ENCODE measurements around the gene WDR3. TPM values are rescaled to one million over a fixed set of nuclear protein-coding genes. Genes with fewer than 3 reads are reported as not detected.

Gene WDR3
- total RNA-seq, 4 donors from 2014 or later = 7.0 to 13.2 (median 11.1) TPM

DNA sequence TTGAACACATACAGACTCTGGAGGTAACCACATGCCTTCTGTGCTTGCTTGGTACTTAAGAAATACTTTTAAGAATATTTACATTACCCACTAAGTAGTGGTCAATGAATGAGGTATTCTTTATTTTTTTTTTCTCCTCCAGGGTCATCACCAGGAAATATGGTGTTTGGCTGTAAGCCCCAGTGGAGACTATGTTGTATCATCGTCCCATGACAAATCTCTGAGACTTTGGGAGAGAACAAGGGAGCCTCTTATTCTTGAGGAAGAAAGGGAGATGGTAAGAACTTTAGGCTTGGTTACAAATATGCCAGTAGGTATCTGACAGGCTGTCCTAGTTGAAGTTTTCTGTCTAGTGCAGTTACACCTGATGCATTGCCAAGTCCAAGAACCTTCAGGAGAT lies 22.8 kb downstream of the WDR3 start:
- TF ChIP-seq, protein P1, sequence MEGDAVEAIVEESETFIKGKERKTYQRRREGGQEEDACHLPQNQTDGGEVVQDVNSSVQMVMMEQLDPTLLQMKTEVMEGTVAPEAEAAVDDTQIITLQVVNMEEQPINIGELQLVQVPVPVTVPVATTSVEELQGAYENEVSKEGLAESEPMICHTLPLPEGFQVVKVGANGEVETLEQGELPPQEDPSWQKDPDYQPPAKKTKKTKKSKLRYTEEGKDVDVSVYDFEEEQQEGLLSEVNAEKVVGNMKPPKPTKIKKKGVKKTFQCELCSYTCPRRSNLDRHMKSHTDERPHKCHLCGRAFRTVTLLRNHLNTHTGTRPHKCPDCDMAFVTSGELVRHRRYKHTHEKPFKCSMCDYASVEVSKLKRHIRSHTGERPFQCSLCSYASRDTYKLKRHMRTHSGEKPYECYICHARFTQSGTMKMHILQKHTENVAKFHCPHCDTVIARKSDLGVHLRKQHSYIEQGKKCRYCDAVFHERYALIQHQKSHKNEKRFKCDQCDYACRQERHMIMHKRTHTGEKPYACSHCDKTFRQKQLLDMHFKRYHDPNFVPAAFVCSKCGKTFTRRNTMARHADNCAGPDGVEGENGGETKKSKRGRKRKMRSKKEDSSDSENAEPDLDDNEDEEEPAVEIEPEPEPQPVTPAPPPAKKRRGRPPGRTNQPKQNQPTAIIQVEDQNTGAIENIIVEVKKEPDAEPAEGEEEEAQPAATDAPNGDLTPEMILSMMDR (IDR thresholded peaks at IDR 0.05; ENCODE audit: low read depth) = no peak

DNA sequence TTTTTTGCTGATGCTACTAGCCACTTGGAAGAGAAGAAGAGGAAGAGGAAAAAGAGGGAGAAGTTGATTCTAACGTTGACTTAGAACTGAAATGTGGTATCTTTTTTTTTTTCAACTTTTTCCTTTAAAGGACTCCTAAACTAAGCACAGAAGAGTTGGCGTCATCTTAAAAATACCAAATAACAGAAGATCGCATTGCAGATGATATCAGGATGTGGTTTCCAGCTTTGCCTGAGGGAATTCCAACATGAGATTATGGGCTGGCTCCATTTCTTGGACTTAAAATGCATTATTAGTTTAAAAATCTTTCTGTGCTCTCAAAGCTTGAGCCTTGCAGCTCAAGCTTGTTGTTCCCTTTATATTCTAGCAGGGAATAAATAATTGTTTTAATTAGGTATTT lies 29.8 kb downstream of the WDR3 start:
- TF ChIP-seq, protein P1 (IDR thresholded peaks at IDR 0.05; ENCODE audit: low read depth) = no peak

DNA sequence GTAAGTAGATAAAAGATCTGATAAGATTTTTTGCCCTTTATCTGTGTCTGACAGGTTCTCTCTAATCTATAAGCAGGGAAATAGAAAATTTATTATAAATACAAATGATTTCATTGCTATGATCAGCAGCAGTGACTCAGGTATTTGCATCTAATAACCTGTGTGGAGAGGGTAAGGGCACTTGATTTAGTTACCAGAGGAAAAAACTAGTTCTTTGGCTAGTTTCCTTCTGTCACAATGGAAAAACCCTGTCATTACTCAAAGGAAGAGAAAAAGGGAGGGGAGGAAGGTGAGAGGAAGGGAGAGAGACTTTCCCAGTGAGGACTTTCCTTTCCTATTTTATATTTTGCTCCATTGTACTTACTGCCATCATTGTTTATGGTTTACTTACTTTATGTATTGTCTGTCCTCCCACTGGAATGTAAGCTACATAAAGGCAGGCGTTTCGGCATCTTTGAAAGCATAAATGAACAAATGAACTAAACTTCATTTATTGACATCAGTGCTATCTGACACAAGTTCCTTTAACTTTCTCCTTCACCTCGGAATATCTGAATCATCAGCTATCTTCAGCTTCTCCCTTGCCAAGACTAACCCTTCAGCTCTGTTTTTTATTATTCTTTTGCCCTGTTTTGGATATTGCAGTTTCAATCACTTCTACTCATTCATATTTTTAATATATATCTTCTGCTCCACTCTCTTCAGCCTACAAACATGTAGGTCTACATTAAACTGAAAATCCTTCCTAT lies 34.9 kb downstream of the WDR3 start:
- TF ChIP-seq, protein P1 (IDR thresholded peaks at IDR 0.05; ENCODE audit: low read depth) = no peak

DNA sequence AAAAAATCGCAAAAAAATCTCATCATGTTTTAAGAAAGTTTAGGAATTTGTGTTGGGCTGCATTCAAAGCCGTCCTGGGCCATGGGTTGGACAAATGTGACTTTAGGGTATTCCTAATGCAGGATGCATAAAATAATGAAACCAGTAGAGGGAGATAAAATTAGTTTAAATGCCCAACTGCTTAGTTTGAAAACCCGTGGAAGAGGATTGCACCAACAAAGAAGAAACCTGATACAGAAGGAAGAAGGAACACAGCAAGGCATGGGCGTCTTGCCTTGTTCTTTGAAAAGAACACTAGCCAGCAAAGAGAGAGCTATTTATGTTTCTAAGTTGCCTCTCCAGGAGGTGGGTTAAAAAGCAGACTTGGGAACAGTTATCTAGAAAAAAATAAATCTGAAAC lies 37.9 kb downstream of the WDR3 start:
- TF ChIP-seq, protein P1 (IDR thresholded peaks at IDR 0.05; ENCODE audit: low read depth) = no peak

DNA sequence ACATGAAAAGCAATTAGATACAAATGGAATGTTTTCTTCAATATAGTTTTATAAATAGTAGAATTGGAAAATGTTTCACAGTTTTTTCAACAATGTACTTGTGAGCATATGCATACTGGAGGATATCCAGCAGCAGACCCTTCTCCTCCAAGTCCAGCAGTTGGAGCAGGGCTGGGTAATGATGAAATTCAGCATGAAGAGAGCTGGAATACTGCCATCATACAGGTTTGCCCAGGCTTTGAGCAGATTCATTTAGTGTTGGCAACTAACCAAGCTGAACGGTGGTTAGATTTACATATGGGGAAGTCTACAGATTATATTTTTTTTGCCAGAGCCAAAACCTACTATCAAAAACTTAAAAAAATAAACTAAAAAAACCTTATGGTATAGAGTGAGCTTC lies 38.3 kb downstream of the WDR3 start:
- TF ChIP-seq, protein P1 (IDR thresholded peaks at IDR 0.05; ENCODE audit: low read depth) = no peak

DNA sequence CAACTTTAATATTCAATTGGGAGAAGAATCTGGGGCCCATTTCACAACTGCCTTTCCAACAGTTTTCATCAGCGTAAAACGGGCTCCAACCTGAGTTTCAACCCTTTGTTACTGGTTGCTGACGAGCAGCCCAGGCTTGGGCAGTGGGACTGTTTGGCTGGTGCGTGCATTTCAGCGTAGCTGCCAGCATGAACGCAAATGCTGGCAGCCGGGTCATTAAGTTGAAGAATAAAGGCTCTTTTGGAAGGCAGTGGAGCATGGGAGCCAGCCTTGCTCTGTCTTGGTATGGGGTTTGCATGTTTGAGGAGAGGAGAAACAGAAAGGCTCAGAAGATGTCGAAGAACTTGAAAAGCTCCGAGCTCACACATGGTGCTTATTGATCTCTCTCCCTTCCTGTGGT lies 40.7 kb downstream of the WDR3 start:
- TF ChIP-seq, protein P1 (IDR thresholded peaks at IDR 0.05; ENCODE audit: low read depth) = no peak

DNA sequence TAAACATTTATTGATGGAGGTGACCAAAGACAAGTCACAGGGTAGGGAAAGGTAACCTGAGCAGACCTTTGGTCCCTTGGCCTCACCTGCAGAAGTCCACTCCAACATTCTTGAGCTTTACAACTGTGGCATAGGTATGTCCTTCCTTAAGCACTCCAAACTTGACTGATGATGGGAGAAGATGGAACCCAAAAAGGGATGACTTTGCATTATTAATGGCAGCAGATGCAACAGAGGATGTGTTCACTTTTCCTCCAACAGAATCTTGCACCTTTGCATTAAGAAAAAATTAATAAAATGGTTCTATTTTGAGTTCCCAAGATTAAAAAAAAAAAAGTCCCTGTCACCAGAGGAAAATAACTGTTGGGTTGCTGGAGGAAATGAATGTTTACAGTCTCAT lies 42.2 kb downstream of the WDR3 start:
- TF ChIP-seq, protein P1 (IDR thresholded peaks at IDR 0.05; ENCODE audit: low read depth) = no peak
